Nephron (organoid): ENCODE measurements around the gene DHRS1.

ENCODE experiments used
- H3K27ac Mint-ChIP-seq, 3 experiments: 2 replicates each; pipeline ENCODE4 v1.8.0; 2020; ENCODE audit warnings: mixed read lengths in 3 of 3, mild to moderate bottlenecking in 2 of 3, moderate library complexity in 1 of 3
- H3K27me3 Mint-ChIP-seq: 2 replicates; pipeline ENCODE4 v1.8.0; 2021; ENCODE audit warnings: low read depth, mild to moderate bottlenecking, moderate library complexity, mixed read lengths
- H3K36me3 Mint-ChIP-seq: 2 replicates; pipeline ENCODE4 v1.8.0; 2020; ENCODE audit warnings: low read depth, mixed read lengths
- H3K4me1 Mint-ChIP-seq: 2 replicates; pipeline ENCODE4 v1.8.0; 2020; ENCODE audit warnings: mixed read lengths
- H3K4me3 Mint-ChIP-seq, 3 experiments: 2 replicates each; pipeline ENCODE4 v1.8.0; 2020; ENCODE audit warnings: mild to moderate bottlenecking in 3 of 3, mixed read lengths in 3 of 3, moderate library complexity in 2 of 3
- H3K9me3 Mint-ChIP-seq: 2 replicates; pipeline ENCODE4 v1.8.0; 2020; ENCODE audit warnings: mixed read lengths
- CTCF ChIP-seq, 3 experiments: fragments of 200-600 bp; sonication (generic); IDR thresholded peaks; one replicate each; pipeline ENCODE4 v1.5.0; 2021; ENCODE audit warnings: antibody characterized with exemption in 3 of 3; ENCODE audit not compliant: unreplicated experiment in 3 of 3

The DHRS1 gene

GRCh38 chr14:24316597-24316950 lies 17.0 kb upstream of the DHRS1 start:
- Mint-ChIP-seq H3K4me1 (no peaks in the 10 kb centered on the region), H3K27me3 (peaks cover 9% of the 10 kb centered on the region), H3K36me3 (peaks cover 3% of the 10 kb centered on the region), H3K4me3 (no peak overlapping the region), H3K9me3 (no peaks in the 10 kb centered on the region), H3K27ac (no peak overlapping the region)
- no peak for TF ChIP-seq CTCF (IDR thresholded peaks at IDR 0.05; ENCODE audit: unreplicated experiment in 3 of 3)

GRCh38 chr14:24315807-24316596 lies 16.4 kb upstream of the DHRS1 start:
- Mint-ChIP-seq H3K4me3 (no peak overlapping the region), H3K4me1 (no peaks in the 10 kb centered on the region), H3K27me3 (peaks cover 8% of the 10 kb centered on the region), H3K9me3 (no peaks in the 10 kb centered on the region), H3K27ac (no peak overlapping the region), H3K36me3 (peaks cover 3% of the 10 kb centered on the region)
- TF ChIP-seq CTCF (IDR thresholded peaks at IDR 0.05; ENCODE audit: unreplicated experiment in 3 of 3): no peak

GRCh38 chr14:24315243-24315806 lies 15.7 kb upstream of the DHRS1 start:
- Mint-ChIP-seq H3K27me3 (peaks cover 8% of the 10 kb centered on the region), H3K27ac (no peak overlapping the region), H3K4me3 (no peak overlapping the region), H3K4me1 (no peaks in the 10 kb centered on the region), H3K36me3 (peaks cover 3% of the 10 kb centered on the region), H3K9me3 (no peaks in the 10 kb centered on the region)
- TF ChIP-seq CTCF (IDR thresholded peaks at IDR 0.05; ENCODE audit: unreplicated experiment in 3 of 3): no peak

- H3K36me3 Mint-ChIP-seq: peaks cover 7% of the 10 kb centered on the region
- H3K4me3 Mint-ChIP-seq: no peak overlapping the region
- no peaks in the 10 kb centered on the region for H3K4me1 Mint-ChIP-seq
- H3K9me3 Mint-ChIP-seq: no peaks in the 10 kb centered on the region
- peak overlapping the region in 1 of 3 experiments; percentile 33 for H3K27ac Mint-ChIP-seq
- no peak for TF ChIP-seq CTCF (IDR thresholded peaks at IDR 0.05; ENCODE audit: unreplicated experiment in 3 of 3)
- H3K27me3 Mint-ChIP-seq: peaks cover 8% of the 10 kb centered on the region
Measured at GRCh38 chr14:24314377-24315193, 15.0 kb upstream of the DHRS1 start.

GRCh38 chr14:24313913-24314312 lies 14.3 kb upstream of the DHRS1 start:
- Mint-ChIP-seq H3K4me1 (no peaks in the 10 kb centered on the region), H3K36me3 (peaks cover 7% of the 10 kb centered on the region), H3K4me3 (no peak overlapping the region), H3K27ac (peak overlapping the region in 1 of 3 experiments; percentile 33), H3K9me3 (no peaks in the 10 kb centered on the region), H3K27me3 (peaks cover 4% of the 10 kb centered on the region)
- no peak for TF ChIP-seq CTCF (IDR thresholded peaks at IDR 0.05; ENCODE audit: unreplicated experiment in 3 of 3)
